GM06990 (cell line): ENCODE results near the gene VPS33A.

Experiments used
- DNase-seq: peaks from one replicate; pipeline ENCODE4 v3.0.0-alpha.2; 2011; ENCODE audit not compliant: insufficient read length; ENCODE audit errors: extremely low read depth
- H3K27me3 ChIP-seq: replicated peaks from 2 replicates; pipeline ENCODE4 v1.6.0; 2011; ENCODE audit warnings: low read length; ENCODE audit not compliant: control insufficient read depth, insufficient read depth
- H3K36me3 ChIP-seq: 2 replicates; pipeline ENCODE4 v1.5.1; 2011; ENCODE audit warnings: low read length; ENCODE audit not compliant: control insufficient read depth, insufficient read depth
- H3K4me3 ChIP-seq: replicated peaks from 2 replicates; pipeline ENCODE4 v1.5.1; 2011; ENCODE audit warnings: low read depth, mild to moderate bottlenecking, control low read depth, low read length
- CTCF ChIP-seq: IDR thresholded peaks from 2 replicates; pipeline ENCODE4 v1.5.1; 2011; ENCODE audit warnings: low read length, control low read depth, mild to moderate bottlenecking, inconsistent platforms; ENCODE audit not compliant: insufficient read depth, poor library complexity, severe bottlenecking

The VPS33A gene

GRCh38 chr12:122308811-122309210 lies 42.5 kb upstream of the VPS33A start:
- H3K4me3 ChIP-seq, result no peak overlapping the region
- no peak for DNase-seq
- no peaks in the 10 kb centered on the region for H3K27me3 ChIP-seq
- no peak for TF ChIP-seq CTCF
- H3K36me3 ChIP-seq, result peaks cover 6% of the 10 kb centered on the region

GRCh38 chr12:122306407-122306806 lies 40.1 kb upstream of the VPS33A start:
- peak; percentile 38 for TF ChIP-seq CTCF
- no peak overlapping the region for H3K4me3 ChIP-seq
- peaks cover 6% of the 10 kb centered on the region for H3K36me3 ChIP-seq
- H3K27me3 ChIP-seq, result no peaks in the 10 kb centered on the region
- DNase-seq, result no peak

GRCh38 chr12:122304924-122305323 lies 38.6 kb upstream of the VPS33A start:
- Histone ChIP-seq H3K36me3 (peaks cover 6% of the 10 kb centered on the region), H3K27me3 (no peaks in the 10 kb centered on the region), H3K4me3 (no peak overlapping the region)
- DNase-seq, result no peak
- TF ChIP-seq CTCF, result no peak

- Histone ChIP-seq H3K36me3 (peaks cover 5% of the 10 kb centered on the region), H3K4me3 (no peak overlapping the region)
Measured at GRCh38 chr12:122303068-122303467, 36.8 kb upstream of the VPS33A start.

GRCh38 chr12:122298071-122298748 lies 31.9 kb upstream of the VPS33A start:
- Histone ChIP-seq H3K27me3 (no peaks in the 10 kb centered on the region), H3K4me3 (no peak overlapping the region), H3K36me3 (peaks cover 3% of the 10 kb centered on the region)
- DNase-seq, result no peak
- TF ChIP-seq CTCF, result no peak

More at GRCh38 chr12:122303068-122303467, 36.8 kb upstream of the VPS33A start:
- DNase-seq, result no peak
- no peak for TF ChIP-seq CTCF
- no peaks in the 10 kb centered on the region for H3K27me3 ChIP-seq

- no peak for TF ChIP-seq CTCF
- DNase-seq, result no peak
- no peak overlapping the region for H3K4me3 ChIP-seq
- H3K27me3 ChIP-seq, result no peaks in the 10 kb centered on the region
- H3K36me3 ChIP-seq, result peaks cover 3% of the 10 kb centered on the region
Measured at GRCh38 chr12:122297494-122297893, 31.2 kb upstream of the VPS33A start.
